HEK293 (cell line): ENCODE results near the gene CDX2.

Source experiments
- CTCF ChIA-PET: fragments of 350-600 bp; formaldehyde crosslinking; extraction: SDS; loops from one replicate; lab custom pipeline; 2021; ENCODE audit warnings: antibody characterized with exemption; lab: Yijun Ruan, JAX
- POLR2A ChIA-PET: fragments of 300-600 bp; formaldehyde crosslinking; extraction: SDS; loops from one replicate; lab custom pipeline; 2020; ENCODE audit warnings: antibody characterized with exemption, inconsistent platforms; lab: Yijun Ruan, JAX
- H3K27ac ChIP-seq: fragments of 200-500 bp; sonication (Bioruptor generic); 2 replicates; pipeline ENCODE4 v1.5.1; 2014; ENCODE audit warnings: low read depth, low read length, control low read depth, inconsistent platforms; ENCODE audit errors: extremely low read depth
- H3K36me3 ChIP-seq, 2 experiments: fragments of 200-500 bp in 1 of 2; sonication (Bioruptor generic) in 1 of 2; 1 replicate in 1 of 2; 2 replicates in 1 of 2; pipeline ENCODE4 v1.5.1; 2014 to 2017; ENCODE audit warnings: inconsistent platforms in 2 of 2, low read length in 2 of 2; ENCODE audit not compliant: control insufficient read depth in 2 of 2, insufficient read depth in 1 of 2
- H3K4me1 ChIP-seq: fragments of 200-500 bp; sonication (Bioruptor generic); 2 replicates; pipeline ENCODE4 v1.5.1; 2014; ENCODE audit warnings: mild to moderate bottlenecking, low read length, inconsistent platforms; ENCODE audit not compliant: control insufficient read depth, insufficient read depth
- H3K4me3 ChIP-seq: 2 replicates; pipeline ENCODE4 v1.5.1; 2011; ENCODE audit warnings: low read depth, mild to moderate bottlenecking, control low read depth, low read length, moderate library complexity
- H3K9me3 ChIP-seq: fragments of 200-500 bp; sonication (Bioruptor generic); 2 replicates; pipeline ENCODE4 v1.5.1; 2014; ENCODE audit warnings: low read depth, low read length, inconsistent platforms; ENCODE audit not compliant: control insufficient read depth, insufficient read depth
- HOXA7 ChIP-seq: sonication (generic); formaldehyde crosslinking; IDR thresholded peaks from 2 replicates; pipeline ENCODE4 v1.8.1; 2022; ENCODE audit warnings: missing genetic modification reagents, borderline replicate concordance
- KLF17 ChIP-seq: fragments of 450-650 bp; formaldehyde crosslinking; IDR thresholded peaks from 2 replicates; pipeline ENCODE4 v1.5.1; 2016; ENCODE audit warnings: missing biosample characterization, missing genetic modification characterization
- PRDM4 ChIP-seq: fragments of 450-650 bp; formaldehyde crosslinking; IDR thresholded peaks from 2 replicates; pipeline ENCODE4 v1.5.1; 2017; ENCODE audit warnings: missing biosample characterization, missing genetic modification characterization
- SP7 ChIP-seq: fragments of 450-650 bp; formaldehyde crosslinking; IDR thresholded peaks from 2 replicates; pipeline ENCODE4 v1.5.1; 2016; ENCODE audit warnings: missing biosample characterization, missing genetic modification characterization
- ZNF138 ChIP-seq: fragments of 450-650 bp; formaldehyde crosslinking; IDR thresholded peaks from 2 replicates; pipeline ENCODE4 v1.5.1; 2016; ENCODE audit warnings: missing biosample characterization, missing genetic modification characterization, borderline replicate concordance
- ZNF157 ChIP-seq: fragments of 450-650 bp; formaldehyde crosslinking; IDR thresholded peaks from 2 replicates; pipeline ENCODE4 v1.5.1; 2016; ENCODE audit warnings: missing biosample characterization, missing genetic modification characterization
- ZNF16 ChIP-seq: fragments of 450-650 bp; formaldehyde crosslinking; IDR thresholded peaks from 2 replicates; pipeline ENCODE4 v1.5.1; 2016; ENCODE audit warnings: low read depth, missing biosample characterization, missing genetic modification characterization
- ZNF2 ChIP-seq: fragments of 450-650 bp; formaldehyde crosslinking; IDR thresholded peaks from 2 replicates; pipeline ENCODE4 v1.5.1; 2016; ENCODE audit warnings: missing biosample characterization, missing genetic modification characterization
- ZNF223 ChIP-seq: fragments of 450-650 bp; formaldehyde crosslinking; IDR thresholded peaks from 2 replicates; pipeline ENCODE4 v1.5.1; 2016; ENCODE audit warnings: missing biosample characterization, missing genetic modification characterization
- ZNF302 ChIP-seq: fragments of 450-650 bp; formaldehyde crosslinking; IDR thresholded peaks from 2 replicates; pipeline ENCODE4 v1.5.1; 2016; ENCODE audit warnings: missing biosample characterization, missing genetic modification characterization, low read depth
- ZNF324 ChIP-seq: fragments of 450-650 bp; formaldehyde crosslinking; IDR thresholded peaks from 2 replicates; pipeline ENCODE4 v1.5.1; 2016; ENCODE audit warnings: missing biosample characterization, missing genetic modification characterization
- ZNF362 ChIP-seq: fragments of 450-650 bp; formaldehyde crosslinking; IDR thresholded peaks from 2 replicates; pipeline ENCODE4 v1.5.1; 2016; ENCODE audit warnings: missing biosample characterization, missing genetic modification characterization
- ZNF391 ChIP-seq: fragments of 450-650 bp; formaldehyde crosslinking; IDR thresholded peaks from 2 replicates; pipeline ENCODE4 v1.5.1; 2016; ENCODE audit warnings: low read depth, missing biosample characterization, missing genetic modification characterization, borderline replicate concordance
- ZNF416 ChIP-seq: fragments of 450-650 bp; formaldehyde crosslinking; IDR thresholded peaks from 2 replicates; pipeline ENCODE4 v1.5.1; 2016; ENCODE audit warnings: missing biosample characterization, missing genetic modification characterization
- ZNF488 ChIP-seq: fragments of 450-650 bp; formaldehyde crosslinking; IDR thresholded peaks from 2 replicates; pipeline ENCODE4 v1.5.1; 2016; ENCODE audit warnings: missing biosample characterization, missing genetic modification characterization
- ZNF513 ChIP-seq: fragments of 450-650 bp; IDR thresholded peaks from 2 replicates; pipeline ENCODE4 v1.5.1; 2018; ENCODE audit warnings: missing biosample characterization, missing genetic modification characterization
- ZNF558 ChIP-seq: fragments of 450-650 bp; formaldehyde crosslinking; IDR thresholded peaks from 2 replicates; pipeline ENCODE4 v1.5.1; 2016; ENCODE audit warnings: missing biosample characterization, missing genetic modification characterization
- ZNF629 ChIP-seq: fragments of 450-650 bp; formaldehyde crosslinking; IDR thresholded peaks from 2 replicates; pipeline ENCODE4 v1.5.1; 2017; ENCODE audit warnings: missing biosample characterization, missing genetic modification characterization
- ZNF792 ChIP-seq: fragments of 450-650 bp; formaldehyde crosslinking; IDR thresholded peaks from 2 replicates; pipeline ENCODE4 v1.5.1; 2016; ENCODE audit warnings: missing biosample characterization, missing genetic modification characterization
- ZXDB ChIP-seq: fragments of 450-650 bp; formaldehyde crosslinking; IDR thresholded peaks from 2 replicates; pipeline ENCODE4 v1.5.1; 2016; ENCODE audit warnings: missing biosample characterization, missing genetic modification characterization

Gene CDX2

GRCh38 chr13:27927444-27928352 is 41.4 kb downstream of the CDX2 start:
- Histone ChIP-seq H3K4me1 (no peaks in the 10 kb centered on the region), H3K9me3 (no peaks in the 10 kb centered on the region), H3K4me3 (no peak overlapping the region), H3K27ac (no peak overlapping the region), H3K36me3 (peaks cover 0 to 5% of the 10 kb centered on the region in 2 experiments; a peak in 1 of 3 replicates)
- no peak for TF ChIP-seq ZNF157
- no peak for TF ChIP-seq ZNF488
- no peak for TF ChIP-seq ZNF138
- no peak for TF ChIP-seq ZNF302
- no peak for TF ChIP-seq ZNF629 (tag by site-specific recombination)
- no peak for TF ChIP-seq ZNF324 (tag by site-specific recombination)
- no peak for TF ChIP-seq ZNF16 (tag by site-specific recombination)
- TF ChIP-seq HOXA7 (CRISPR knock-in tag), result no peak
- TF ChIP-seq ZNF792, result no peak
- no peak for TF ChIP-seq ZNF223 (tag by site-specific recombination)
- no peak for TF ChIP-seq SP7 (tag by site-specific recombination)
- no peak for TF ChIP-seq ZNF513 (tag by site-specific recombination)
- no peak for TF ChIP-seq KLF17 (tag by site-specific recombination)
- no peak for TF ChIP-seq PRDM4
- TF ChIP-seq ZNF391, result no peak
- no peak for TF ChIP-seq ZNF558
- no peak for TF ChIP-seq ZNF2 (tag by site-specific recombination)
- TF ChIP-seq ZXDB (tag by site-specific recombination), result no peak
- no peak for TF ChIP-seq ZNF362 (tag by site-specific recombination)
- no peak for TF ChIP-seq ZNF416 (tag by site-specific recombination)
- CTCF ChIA-PET, result no interaction called here
- POLR2A ChIA-PET, result no interaction called here
